ENCODE measurements around the gene BIN2.
A peak's percentile ranks its signal among the peaks of the same experiment; 100 is the strongest.

BIN2 gene

GRCh38 chr12:51323966-51324895 is at the start of gene BIN2:
Gene BIN2 (minus strand): TSS chr12:51324174. CDS start chr12:51324102, 72 bp downstream.
- DNase-seq (ENCODE audit: low spot score) = peak; percentile 73

GRCh38 chr12:51373187-51373586 is 49.2 kb upstream of the BIN2 start:
- no peak for DNase-seq (ENCODE audit: low spot score)

- no peak for DNase-seq (ENCODE audit: low spot score)
Measured at GRCh38 chr12:51372021-51372420, 48.0 kb upstream of the BIN2 start.

DNA sequence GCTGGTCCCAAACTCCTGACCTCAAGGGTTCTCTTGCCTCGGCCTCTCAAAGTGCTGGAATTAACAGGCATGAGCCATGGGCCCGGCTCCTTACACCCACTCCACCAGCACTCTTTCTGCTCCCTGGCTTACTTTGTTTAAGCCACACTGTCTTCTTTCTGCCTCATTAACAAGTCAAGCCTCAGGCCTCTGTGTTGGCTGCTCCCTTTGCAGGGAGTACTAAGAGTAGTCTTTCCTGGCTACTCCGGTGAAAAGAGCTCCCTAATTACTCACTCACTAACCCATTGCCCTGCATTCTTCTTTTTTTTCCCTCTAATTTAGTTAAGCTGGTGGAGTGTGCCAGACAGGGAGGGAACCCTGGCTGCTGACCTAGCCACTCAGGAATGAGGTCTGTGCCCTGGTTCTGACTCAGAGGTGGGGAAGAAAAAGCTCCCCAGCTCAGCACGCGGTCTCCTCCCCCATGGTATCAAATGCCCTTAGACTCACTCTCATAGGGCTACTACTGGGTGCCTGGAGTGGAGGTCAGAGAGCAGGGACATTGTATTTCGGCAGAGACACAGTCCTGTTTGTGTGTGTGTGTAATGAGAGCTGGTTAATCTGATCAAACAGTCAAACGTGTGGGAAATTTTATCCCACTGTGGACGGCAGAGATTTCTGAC is 47.5 kb upstream of the BIN2 start:
- DNase-seq (ENCODE audit: low spot score) = no peak

- DNase-seq (ENCODE audit: low spot score) = no peak
Measured at GRCh38 chr12:51370667-51371066, 46.7 kb upstream of the BIN2 start.

DNA sequence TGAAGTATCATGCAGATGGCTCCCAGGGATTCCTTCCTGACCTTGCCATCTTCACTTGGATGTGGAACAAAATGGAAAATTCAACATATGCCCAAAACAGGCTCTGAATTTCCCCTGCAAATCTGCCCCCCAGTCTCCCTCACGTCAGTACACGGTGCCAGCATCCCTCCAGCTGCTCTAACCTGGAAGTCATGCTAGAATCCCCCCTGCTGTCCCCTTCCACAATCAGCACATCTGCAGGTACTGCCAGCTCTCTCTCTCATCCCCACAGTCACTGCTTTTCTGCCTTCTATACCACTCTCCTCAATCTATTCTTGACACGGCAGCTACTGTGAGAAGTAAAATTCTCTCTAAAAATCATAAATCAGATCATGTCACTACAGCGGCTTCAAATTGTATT is 45.6 kb upstream of the BIN2 start:
- no peak for DNase-seq (ENCODE audit: low spot score)

DNA sequence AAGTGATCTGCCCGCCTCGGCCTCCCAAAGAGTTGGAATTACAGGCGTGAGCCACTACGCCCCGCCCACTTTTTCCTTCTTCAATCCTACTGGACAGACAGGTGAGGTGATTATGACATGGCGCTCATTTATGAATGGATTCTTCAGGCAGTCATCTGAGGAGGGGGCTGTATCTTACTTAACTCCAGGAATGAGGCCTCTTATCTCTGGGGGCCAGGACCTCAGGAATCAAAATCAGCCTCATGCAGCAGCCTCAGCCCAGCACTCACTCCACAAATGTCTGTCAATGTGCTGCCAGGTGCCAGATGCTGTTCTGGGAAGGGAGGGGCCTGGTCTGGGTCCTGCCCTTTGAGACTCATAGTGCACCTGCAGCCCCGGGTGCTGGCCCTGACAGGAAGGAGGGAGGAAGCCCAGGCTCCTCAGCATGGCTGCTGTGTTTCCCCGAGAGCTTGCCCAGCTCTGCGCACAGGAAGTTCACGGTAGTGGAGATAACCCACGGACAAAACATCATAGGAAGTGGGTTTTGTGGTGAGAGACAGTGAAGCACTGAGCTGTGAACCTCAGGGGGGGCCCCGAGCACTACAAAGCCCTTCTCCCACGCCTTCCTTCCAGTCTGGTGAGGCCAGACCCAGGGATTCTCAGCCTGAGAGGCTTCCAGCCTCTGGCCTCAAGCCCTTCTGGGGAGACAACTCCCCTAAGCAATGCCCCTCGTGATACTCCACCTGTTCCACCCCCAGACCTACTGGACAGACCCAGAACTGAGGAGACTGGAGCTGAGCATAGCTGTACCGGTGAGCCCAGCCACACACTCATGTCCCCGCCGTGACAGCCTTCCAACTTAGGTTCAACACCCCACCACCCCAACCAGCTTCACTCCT is 44.9 kb upstream of the BIN2 start:
- DNase-seq (ENCODE audit: low spot score) = peak; percentile 91

GRCh38 chr12:51365276-51365675 is 41.3 kb upstream of the BIN2 start:
- DNase-seq (ENCODE audit: low spot score) = no peak

DNA sequence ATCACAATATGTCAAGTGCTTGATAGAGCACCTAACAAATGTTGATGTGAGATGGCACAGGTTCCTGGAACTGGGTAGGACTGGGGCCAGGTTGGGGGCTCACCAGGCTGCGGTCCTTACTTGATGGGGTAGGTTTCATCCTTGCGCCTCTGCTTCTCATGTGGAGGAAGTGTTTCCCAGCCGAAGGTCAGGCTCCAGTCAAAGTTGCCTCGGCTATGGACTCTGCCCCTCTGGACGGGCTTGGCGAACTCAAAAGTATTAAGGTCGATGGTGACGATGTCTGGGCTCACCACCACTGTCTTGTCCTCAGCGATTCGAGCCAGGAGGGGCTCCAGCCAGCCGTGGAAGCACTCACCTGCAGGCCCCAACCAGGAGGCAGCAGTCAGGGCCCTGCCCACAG is 40.0 kb upstream of the BIN2 start:
- no peak for DNase-seq (ENCODE audit: low spot score)

- no peak for DNase-seq (ENCODE audit: low spot score)
Measured at GRCh38 chr12:51362747-51363342, 38.9 kb upstream of the BIN2 start.

- no peak for DNase-seq (ENCODE audit: low spot score)
Measured at GRCh38 chr12:51362307-51362706, 38.3 kb upstream of the BIN2 start.

GRCh38 chr12:51361161-51362016 is 37.4 kb upstream of the BIN2 start:
- DNase-seq (ENCODE audit: low spot score) = no peak

DNA sequence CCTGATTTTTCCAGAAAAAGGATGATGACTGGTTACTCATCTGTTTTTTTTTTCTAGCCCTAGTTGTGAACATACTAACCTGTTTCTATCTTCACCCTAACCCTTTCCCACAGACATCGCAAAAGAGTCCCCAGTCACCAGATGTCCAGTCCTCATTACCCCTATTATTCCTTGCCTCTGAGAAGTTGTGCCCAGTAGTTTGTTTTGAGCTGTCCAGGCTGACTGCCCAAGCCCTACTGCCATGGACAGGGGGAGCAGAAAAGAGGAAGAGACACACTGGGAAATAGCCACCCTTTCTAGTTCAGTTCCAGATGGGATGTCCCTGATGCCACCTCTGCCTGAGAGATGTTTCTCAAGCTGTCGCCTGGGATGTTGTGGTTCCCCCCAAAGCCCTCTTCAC is 36.3 kb upstream of the BIN2 start:
- no peak for DNase-seq (ENCODE audit: low spot score)

- DNase-seq (ENCODE audit: low spot score) = no peak
Measured at GRCh38 chr12:51359851-51360250, 35.9 kb upstream of the BIN2 start.

DNA sequence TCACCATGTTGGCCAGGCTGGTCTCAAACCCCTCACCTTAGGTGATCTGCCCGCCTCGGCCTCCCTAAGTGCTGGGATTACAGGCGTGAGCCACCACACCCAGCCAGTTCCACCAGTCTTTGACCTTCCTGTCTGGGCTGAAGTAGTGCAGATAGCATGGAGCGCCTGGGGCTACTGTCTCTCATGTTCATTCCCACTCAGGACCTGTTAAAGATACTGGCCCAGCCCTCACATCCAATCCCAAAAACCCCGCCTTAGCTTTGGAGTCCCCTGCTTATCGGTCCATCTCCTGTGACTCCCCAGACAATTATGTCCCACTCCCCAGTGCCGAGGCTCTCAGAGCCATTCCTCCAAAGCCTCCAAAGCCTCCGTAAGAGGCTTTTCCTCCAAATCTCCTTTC is 34.5 kb upstream of the BIN2 start:
- no peak for DNase-seq (ENCODE audit: low spot score)

- DNase-seq (ENCODE audit: low spot score) = no peak
Measured at GRCh38 chr12:51357374-51358047, 33.5 kb upstream of the BIN2 start.

GRCh38 chr12:51351913-51352532 is 28.0 kb upstream of the BIN2 start:
- peak; percentile 40 for DNase-seq (ENCODE audit: low spot score)

- no peak for DNase-seq (ENCODE audit: low spot score)
Measured at GRCh38 chr12:51349026-51349425, 25.1 kb upstream of the BIN2 start.

DNA sequence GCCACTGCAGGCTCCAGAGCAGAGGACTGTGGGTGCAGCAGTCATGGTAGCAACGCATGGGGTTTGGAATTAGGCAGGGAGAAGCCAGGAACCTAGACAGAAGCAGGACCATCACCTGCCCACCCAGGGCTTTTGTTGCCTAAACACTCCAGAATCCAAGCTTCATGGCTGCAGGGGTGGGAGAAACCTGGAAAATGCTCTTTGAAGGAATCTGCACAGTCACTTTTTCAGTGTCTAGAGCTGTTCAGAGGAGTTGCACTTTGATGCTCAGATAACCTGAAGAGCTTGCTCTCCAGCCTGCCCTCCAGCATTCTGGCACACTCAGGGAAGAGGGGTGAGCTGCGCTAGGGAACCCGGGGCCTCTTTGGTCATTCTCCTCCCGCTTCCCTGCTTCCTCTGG is 24.1 kb upstream of the BIN2 start:
- no peak for DNase-seq (ENCODE audit: low spot score)

DNA sequence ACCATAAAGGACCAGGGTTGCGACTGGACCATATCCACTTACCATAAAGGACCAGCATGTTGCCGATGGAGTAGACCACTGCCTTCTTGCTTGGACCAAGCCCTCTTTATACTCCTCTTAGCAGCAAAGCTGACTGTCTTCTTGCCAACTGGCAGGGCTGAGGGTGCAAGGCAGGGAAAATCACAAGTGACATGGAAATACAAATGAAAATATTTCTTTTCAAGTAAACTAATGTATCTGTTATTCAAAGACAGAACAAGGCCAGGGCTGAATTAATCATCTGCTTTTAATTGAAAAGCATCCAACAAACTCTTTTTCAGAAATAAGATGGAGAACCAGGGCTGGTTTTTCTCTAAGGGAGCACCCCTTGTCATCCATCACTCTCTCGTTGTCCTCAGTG is 22.6 kb upstream of the BIN2 start, which contains the start of gene CELA1:
TSS of gene CELA1 (minus strand) at position 99 of the 400 bp plus-strand sequence. CDS start at position 58, 41 bp downstream.
- no peak for DNase-seq (ENCODE audit: low spot score)

Data from CD4-positive, alpha-beta T cell treated with Interleukin-6 at 100 ng/mL for 8 hours (primary cell).